ENCODE data around the gene LCN10.
A peak's percentile ranks its signal among the peaks of the same experiment; 100 is the strongest.

The LCN10 gene

DNA sequence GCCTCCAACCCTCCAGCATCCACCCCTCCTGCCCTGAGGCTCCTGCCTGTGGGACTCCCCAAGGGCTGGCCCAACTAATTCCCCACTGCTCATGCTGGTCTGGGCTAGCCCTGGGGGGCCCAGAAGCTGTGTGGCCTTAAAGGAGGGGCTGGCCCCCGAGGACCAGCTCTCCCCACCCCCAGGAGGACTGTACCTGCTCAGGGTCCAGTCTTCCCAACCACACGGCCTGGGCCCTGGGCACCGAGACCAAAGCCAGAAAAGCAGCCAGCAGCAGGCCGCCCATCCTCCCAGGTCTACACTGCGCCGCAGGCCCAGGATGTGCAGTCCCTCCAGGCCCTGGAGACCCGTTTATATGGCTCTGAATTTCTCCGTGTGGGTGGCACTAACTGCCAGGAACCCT is 5.5 kb upstream of the LCN10 start, which contains the start of gene LCN6:
LCN6 (minus strand) TSS at position 325 of the 400 bp plus-strand sequence; CDS start at position 283, 42 bp downstream.
- Histone ChIP-seq H3K27me3 (peaks cover 0 to 27% (median 0%) of the 10 kb centered on the region in 11 experiments; a peak in 9 of 22 replicates), H3K9ac (peak within 1 kb of the TSS; percentile 23 to 89 (median 80); a peak in 19 of 22 replicates), H3K36me3 (no peaks in the 10 kb centered on the region; a peak in 2 of 22 replicates), H3K9me3 (replicated peaks in 1 of 11) (peaks cover 21 to 23% (median 23%) of the 10 kb centered on the region in 11 experiments), H3K4me2 (peak within 1 kb of the TSS; percentile 67 to 100 (median 96)), H3K4me3 (peak within 1 kb of the TSS in 7 of 10 experiments; percentile 24 to 61 (median 46); a peak in 11 of 20 replicates), H4K20me1 (peaks cover 0 to 27% (median under 1%) of the 10 kb centered on the region in 11 experiments; a peak in 6 of 22 replicates), H3K27ac (peak within 1 kb of the TSS in 10 of 11 experiments; percentile 39 to 99 (median 96); a peak in 18 of 22 replicates), H3K4me1 (peaks cover 37 to 76% (median 72%) of the 10 kb centered on the region in 10 experiments)
- no peak for TF ChIP-seq Cebpa-rat (IDR thresholded peaks at IDR 0.05)

DNA sequence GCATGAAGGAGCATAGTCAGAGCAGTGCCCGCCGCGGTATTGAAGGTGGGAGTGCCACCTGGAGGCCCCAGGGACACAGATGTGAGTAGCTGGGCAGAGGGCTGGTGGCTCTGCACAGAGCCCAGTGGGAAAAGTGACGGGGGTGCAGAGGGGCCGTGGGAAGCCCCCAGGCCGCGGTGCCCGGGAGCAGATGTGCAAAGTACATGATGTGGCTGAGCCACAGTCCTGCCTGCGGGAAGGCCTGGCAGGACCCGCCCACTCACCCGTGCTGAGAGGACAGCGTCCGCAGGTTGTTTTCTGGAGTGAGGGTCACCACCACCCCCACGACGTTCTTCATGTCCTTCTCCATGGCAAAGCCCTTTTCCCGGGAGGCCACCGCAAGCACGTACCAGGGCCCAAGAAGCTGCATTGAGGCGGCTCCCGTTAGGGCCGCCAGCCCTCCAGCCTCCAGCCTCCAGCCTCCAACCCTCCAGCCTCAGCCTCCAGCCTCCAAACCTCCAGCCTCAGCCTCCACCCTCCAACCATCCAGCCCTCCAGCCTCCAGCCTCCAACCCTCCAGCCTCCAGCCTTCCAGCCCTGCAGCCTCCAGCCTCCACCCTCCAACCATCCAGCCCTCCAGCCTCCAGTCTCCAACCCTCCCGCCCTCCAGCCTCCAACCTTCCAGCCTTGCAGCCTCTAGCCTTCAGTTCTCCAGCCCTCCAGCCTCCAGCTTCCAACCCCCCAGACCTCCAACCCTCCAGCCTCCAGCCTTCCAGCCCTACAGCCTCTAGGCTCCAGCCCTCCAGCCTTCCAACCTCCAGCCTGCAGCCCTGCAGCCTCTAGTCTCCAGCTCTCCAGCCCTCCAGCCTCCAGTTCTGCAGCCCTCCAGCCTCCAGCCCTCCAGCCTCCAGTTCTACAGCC is 4.7 kb upstream of the LCN10 start:
- Histone ChIP-seq H3K9me3 (replicated peaks in 1 of 11) (peaks cover 14 to 16% (median 15%) of the 10 kb centered on the region in 11 experiments), H3K4me1 (peaks cover 45 to 81% (median 78%) of the 10 kb centered on the region in 10 experiments), H4K20me1 (peaks cover 0 to 35% (median 8%) of the 10 kb centered on the region in 11 experiments; a peak in 8 of 22 replicates), H3K27me3 (peaks cover 0 to 32% (median 0%) of the 10 kb centered on the region in 11 experiments; a peak in 8 of 22 replicates), H3K27ac (peak overlapping the region in 8 of 11 experiments; percentile 80 to 99 (median 96); a peak in 15 of 22 replicates), H3K4me3 (peak overlapping the region in 6 of 10 experiments; percentile 2 to 61 (median 50); a peak in 11 of 20 replicates), H3K4me2 (peak overlapping the region; percentile 40 to 100 (median 96); a peak in 21 of 22 replicates), H3K36me3 (no peaks in the 10 kb centered on the region; a peak in 2 of 22 replicates), H3K9ac (peak overlapping the region in 8 of 11 experiments; percentile 63 to 89 (median 83); a peak in 15 of 22 replicates)
- TF ChIP-seq Cebpa-rat (IDR thresholded peaks at IDR 0.05): no peak

- Histone ChIP-seq H3K36me3 (no peaks in the 10 kb centered on the region; a peak in 2 of 22 replicates), H3K4me3 (peak overlapping the region in 7 of 10 experiments; percentile 7 to 61 (median 46); a peak in 12 of 20 replicates), H3K4me2 (peak overlapping the region; percentile 15 to 100 (median 96); a peak in 21 of 22 replicates), H3K9me3 (replicated peaks in 1 of 11) (peaks cover 6 to 8% (median 7%) of the 10 kb centered on the region in 11 experiments), H3K27me3 (peaks cover 0 to 40% (median 0%) of the 10 kb centered on the region in 11 experiments; a peak in 9 of 22 replicates), H3K4me1 (peaks cover 53 to 89% (median 85%) of the 10 kb centered on the region in 10 experiments), H3K9ac (peak overlapping the region in 7 of 11 experiments; percentile 14 to 89 (median 83); a peak in 12 of 22 replicates), H3K27ac (peak overlapping the region in 6 of 11 experiments; percentile 95 to 99 (median 97); a peak in 10 of 22 replicates), H4K20me1 (peaks cover 0 to 43% (median 8%) of the 10 kb centered on the region in 11 experiments; a peak in 8 of 22 replicates)
- TF ChIP-seq Cebpa-rat (IDR thresholded peaks at IDR 0.05): no peak
Observed at GRCh38 chr9:136746621-136747020, 3.9 kb upstream of the LCN10 start.

DNA sequence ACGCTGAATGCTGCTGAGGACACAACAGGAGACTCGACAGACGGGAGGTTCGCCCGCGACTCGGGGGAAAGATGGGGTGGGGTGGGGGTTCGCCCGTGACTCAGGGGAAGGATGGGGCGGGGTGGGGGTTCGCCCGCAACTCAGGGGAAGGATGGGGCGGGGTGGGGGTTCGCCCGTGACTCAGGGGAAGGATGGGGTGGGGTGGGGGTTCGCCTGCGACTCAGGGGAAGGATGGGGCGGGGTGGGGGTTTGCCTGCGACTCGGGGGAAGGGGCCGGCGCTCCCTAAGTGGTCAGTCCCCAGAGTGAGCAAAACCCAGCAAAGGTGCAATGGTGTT is 3.4 kb upstream of the LCN10 start:
- Histone ChIP-seq H3K4me2 (peak overlapping the region in 10 of 11 experiments; percentile 40 to 100 (median 97); a peak in 19 of 22 replicates), H3K4me1 (peaks cover 53 to 94% (median 90%) of the 10 kb centered on the region in 10 experiments), H3K9ac (peak overlapping the region in 4 of 11 experiments; percentile 83 to 89 (median 84); a peak in 6 of 22 replicates), H3K9me3 (replicated peaks in 1 of 11) (peaks cover 1 to 3% (median 2%) of the 10 kb centered on the region in 11 experiments), H3K4me3 (peak overlapping the region in 3 of 10 experiments; percentile 42 to 61 (median 53); a peak in 5 of 20 replicates), H3K27ac (peak overlapping the region in 3 of 11 experiments; percentile 96 to 99 (median 97); a peak in 5 of 22 replicates), H3K36me3 (no peaks in the 10 kb centered on the region), H3K27me3 (peaks cover 0 to 44% (median 0%) of the 10 kb centered on the region in 11 experiments; a peak in 9 of 22 replicates), H4K20me1 (peaks cover 0 to 47% (median 8%) of the 10 kb centered on the region in 11 experiments; a peak in 8 of 22 replicates)
- TF ChIP-seq Cebpa-rat (IDR thresholded peaks at IDR 0.05): no peak

GRCh38 chr9:136745389-136746154 is 2.8 kb upstream of the LCN10 start:
- H3K9me3 ChIP-seq (replicated peaks in 1 of 11): no peaks in the 10 kb centered on the region
- H3K4me3 ChIP-seq: 0 out of 20 replicates have a peak overlapping the region, but pooled peaks of 1 of the 10 experiments have one; percentile 14
- H3K4me2 ChIP-seq: peak overlapping the region in 10 of 11 experiments; percentile 13 to 99 (median 95); a peak in 18 of 22 replicates
- peak overlapping the region in 4 of 11 experiments; percentile 41 to 54 (median 50); a peak in 3 of 22 replicates for H3K9ac ChIP-seq
- peaks cover 0 to 47% (median 8%) of the 10 kb centered on the region in 11 experiments; a peak in 8 of 22 replicates for H4K20me1 ChIP-seq
- no peaks in the 10 kb centered on the region for H3K36me3 ChIP-seq
- H3K4me1 ChIP-seq: peaks cover 56 to 98% (median 95%) of the 10 kb centered on the region in 10 experiments
- peaks cover 0 to 49% (median 0%) of the 10 kb centered on the region in 11 experiments; a peak in 9 of 22 replicates for H3K27me3 ChIP-seq
- H3K27ac ChIP-seq: peak overlapping the region in 1 of 11 experiments; percentile 38; a peak in 4 of 22 replicates
- TF ChIP-seq Cebpa-rat (IDR thresholded peaks at IDR 0.05): no peak

GRCh38 chr9:136744773-136745172 is 2.0 kb upstream of the LCN10 start:
- no peaks in the 10 kb centered on the region for H3K9me3 ChIP-seq (replicated peaks in 1 of 11)
- peaks cover 0 to 49% (median 0%) of the 10 kb centered on the region in 11 experiments; a peak in 9 of 22 replicates for H3K27me3 ChIP-seq
- peaks cover 0 to 47% (median 8%) of the 10 kb centered on the region in 11 experiments; a peak in 8 of 22 replicates for H4K20me1 ChIP-seq
- H3K27ac ChIP-seq: peak overlapping the region in 1 of 11 experiments; percentile 5; a peak in 1 of 22 replicates
- H3K4me2 ChIP-seq: peak overlapping the region in 9 of 11 experiments; percentile 7 to 99 (median 97); a peak in 15 of 22 replicates
- no peaks in the 10 kb centered on the region for H3K36me3 ChIP-seq
- no peak overlapping the region for H3K4me3 ChIP-seq
- H3K4me1 ChIP-seq: peaks cover 51 to 95% (median 91%) of the 10 kb centered on the region in 10 experiments
- TF ChIP-seq Cebpa-rat (IDR thresholded peaks at IDR 0.05): no peak
- H3K9ac ChIP-seq: 0 out of 22 replicates have a peak overlapping the region, but pooled peaks of 2 of the 11 experiments have one; percentile 41 to 49

DNA sequence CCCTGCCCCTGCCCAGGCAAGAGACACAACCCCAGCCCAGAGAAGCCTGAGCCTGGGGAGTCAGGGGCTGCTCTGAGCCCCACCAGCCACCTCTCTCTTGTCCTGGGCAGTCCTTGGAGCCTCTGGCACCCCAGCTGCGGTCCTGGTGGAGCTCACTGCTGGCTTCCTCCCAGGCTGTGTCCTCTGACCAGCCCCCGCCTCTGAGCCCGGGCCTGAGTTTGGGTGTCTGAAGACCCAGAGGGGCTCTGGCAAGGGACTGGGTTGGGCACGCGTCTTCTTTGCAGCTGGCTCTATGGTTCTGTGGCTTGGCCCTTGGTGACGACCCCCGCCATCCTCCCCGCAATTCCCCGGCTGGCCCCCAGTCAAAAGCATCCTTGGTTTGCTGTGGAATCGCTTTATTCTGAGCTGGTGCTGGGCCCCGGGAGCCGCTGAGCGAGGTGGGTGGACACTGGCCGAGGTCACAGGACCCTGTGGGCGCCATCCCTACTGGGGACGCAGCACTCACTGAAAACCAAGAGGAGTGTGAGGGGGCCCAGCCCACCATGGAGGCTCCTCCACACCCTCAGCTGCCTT is 985 bp upstream of the LCN10 start:
- Histone ChIP-seq H3K4me2 (peak overlapping the region in 9 of 11 experiments; percentile 91 to 99 (median 97); a peak in 17 of 22 replicates), H3K4me1 (peaks cover 44 to 88% (median 84%) of the 10 kb centered on the region in 10 experiments), H3K4me3 (no peak overlapping the region), H3K27me3 (peaks cover 0 to 49% (median 0%) of the 10 kb centered on the region in 11 experiments; a peak in 9 of 22 replicates), H4K20me1 (peaks cover 0 to 39% (median 8%) of the 10 kb centered on the region in 11 experiments; a peak in 8 of 22 replicates), H3K27ac (no peak overlapping the region), H3K9me3 (replicated peaks in 1 of 11) (no peaks in the 10 kb centered on the region), H3K9ac (peak overlapping the region in 1 of 11 experiments; percentile 5; a peak in 1 of 22 replicates), H3K36me3 (no peaks in the 10 kb centered on the region)
- TF ChIP-seq Cebpa-rat (IDR thresholded peaks at IDR 0.05): no peak

Measured in BLaER1 treated with 17β-estradiol and CSF1 and Interleukin-3, amounts not matched to agents 10 nM and 100 nM (cell line).